Panc1 (cell line): ENCODE results near the gene NTM. TPM values are rescaled to one million over a fixed set of nuclear protein-coding genes. Genes with fewer than 3 reads are reported as not detected.

Experiments used
- ATAC-seq: fragments of 200-7000 bp; cut with Tn5 transposase; 2 replicates; pipeline ENCODE4 v1.9.1; 2020; ENCODE audit warnings: mild to moderate bottlenecking, moderate library complexity
- BruUV-seq: library from RNA; stranded (reverse); fragments of 400-500 nt; replicated peaks from 2 replicates; lab custom pipeline; 2021; lab: Mats Ljungman, UMichigan
- CTCF ChIA-PET: fragments of 300-600 bp; sonication (Branson Sonifier 250); formaldehyde crosslinking; loops from one replicate; lab custom pipeline; 2022; ENCODE audit warnings: antibody characterized with exemption; lab: Charles Lee
- POLR2A ChIA-PET: fragments of 300-600 bp; sonication (Branson Sonifier 250); formaldehyde crosslinking; loops from one replicate; lab custom pipeline; 2022; ENCODE audit warnings: antibody characterized with exemption; lab: Charles Lee
- DNase-seq: peaks from one replicate; pipeline ENCODE4 v3.0.0-alpha.2; 2010; ENCODE audit warnings: low read depth, low spot score
- H3K27ac ChIP-seq: 2 replicates; pipeline ENCODE4 v1.5.1; 2011; ENCODE audit warnings: mild to moderate bottlenecking, low read length, inconsistent platforms
- H3K27me3 ChIP-seq: fragments of 200-500 bp; sonication (Bioruptor generic); 2 replicates; pipeline ENCODE4 v1.6.0; 2014; ENCODE audit warnings: low read length, inconsistent platforms; ENCODE audit not compliant: control insufficient read depth, insufficient read depth
- H3K36me3 ChIP-seq: fragments of 200-500 bp; sonication (Bioruptor generic); 2 replicates; pipeline ENCODE4 v1.5.1; 2014; ENCODE audit warnings: inconsistent platforms, mild to moderate bottlenecking, low read length, moderate library complexity; ENCODE audit not compliant: control insufficient read depth, insufficient read depth
- H3K4me1 ChIP-seq: 2 replicates; pipeline ENCODE4 v1.5.1; 2011; ENCODE audit warnings: inconsistent platforms, mild to moderate bottlenecking, low read length, moderate library complexity; ENCODE audit not compliant: control insufficient read depth, insufficient read depth
- H3K4me3 ChIP-seq, 2 experiments: 2 replicates each; pipeline ENCODE4 v1.5.1; 2011 to 2012; ENCODE audit warnings: low read depth in 2 of 2, low read length in 2 of 2, mild to moderate bottlenecking in 2 of 2, inconsistent platforms in 1 of 2, moderate library complexity in 1 of 2
- H3K9me3 ChIP-seq: fragments of 200-500 bp; sonication (Bioruptor generic); 2 replicates; pipeline ENCODE4 v1.5.1; 2014; ENCODE audit warnings: low read depth, mild to moderate bottlenecking, inconsistent platforms, low read length, moderate library complexity; ENCODE audit not compliant: control insufficient read depth, insufficient read depth
- CTCF ChIP-seq: fragments of 450-650 bp; IDR thresholded peaks from 2 replicates; pipeline ENCODE4 v1.5.1; 2017; ENCODE audit warnings: mild to moderate bottlenecking
- POLR2AphosphoS5 ChIP-seq: IDR thresholded peaks from 2 replicates; pipeline ENCODE4 v1.6.1; 2012; ENCODE audit warnings: mild to moderate bottlenecking, low read depth, low read length, moderate library complexity
- REST ChIP-seq, 2 experiments: IDR thresholded peaks; 2 replicates each; pipeline ENCODE4 v1.6.1; 2011 to 2012; ENCODE audit warnings: low read depth in 2 of 2, control low read depth in 1 of 2, low read length in 1 of 2, mild to moderate bottlenecking in 1 of 2, moderate library complexity in 1 of 2; ENCODE audit not compliant: insufficient read depth in 1 of 2
- SIN3A ChIP-seq: IDR thresholded peaks from 2 replicates; pipeline ENCODE4 v1.6.1; 2012; ENCODE audit warnings: low read depth, mild to moderate bottlenecking, low read length, moderate library complexity, borderline replicate concordance; ENCODE audit not compliant: insufficient read depth
- TCF7L2 ChIP-seq: IDR thresholded peaks from 2 replicates; pipeline ENCODE4 v1.6.1; 2011; ENCODE audit warnings: mild to moderate bottlenecking, low read depth, low read length, inconsistent platforms
- in situ Hi-C: cut with HindIII; loops from 2 replicates; pipeline ENCODE4 v1.10.0; 2016; ENCODE audit warnings: low sequenced_read_pairs, low pct_unique_long_range_greater_than_20kb
- intact Hi-C: fragments of 100-400 bp; cut with micrococcal nuclease; formaldehyde crosslinking; loops from one replicate; pipeline ENCODE4 v1.10.0; 2022; ENCODE audit not compliant: unreplicated experiment
- total RNA-seq: library from RNA; stranded (reverse); gene quantifications from one replicate; pipeline ENCODE4 v1.2.1, GENCODE V29; 2021; ENCODE audit not compliant: unreplicated experiment

The NTM gene
- total RNA-seq, 1 experiment from 2014 or later, result 0.10 TPM

- no peaks in the 10 kb centered on the region for H3K36me3 ChIP-seq
- BruUV-seq, result no TSS peak
- H3K9me3 ChIP-seq, result no peaks in the 10 kb centered on the region
- DNase-seq (no peak), ATAC-seq (no peak)
- POLR2A ChIA-PET, result no interaction called here
- CTCF ChIA-PET, result no interaction called here
- intact Hi-C loops, result no loop called here
- no peaks in the 10 kb centered on the region for H3K27me3 ChIP-seq
- no peak for TF ChIP-seq REST (IDR thresholded peaks at IDR 0.05; ENCODE audit: insufficient read depth in 1 of 2, low read depth in 2 of 2, low read length in 1 of 2)
- no peak for TF ChIP-seq SIN3A
- TF ChIP-seq CTCF, result no peak
- no peak for TF ChIP-seq POLR2AphosphoS5
- TF ChIP-seq TCF7L2, result no peak
- no peak overlapping the region for H3K27ac ChIP-seq
- H3K4me1 ChIP-seq, result no peaks in the 10 kb centered on the region
- H3K4me3 ChIP-seq, result no peak overlapping the region
- in situ Hi-C loops, result no loop called here
Measured at GRCh38 chr11:132352497-132352896, 982.1 kb downstream of the NTM start.

- BruUV-seq, result no TSS peak
- ChIA-PET POLR2A (no interaction called here), CTCF (no interaction called here)
- ATAC-seq (no peak), DNase-seq (no peak)
- Histone ChIP-seq H3K27me3 (no peaks in the 10 kb centered on the region), H3K27ac (no peak overlapping the region), H3K4me3 (no peak overlapping the region), H3K9me3 (no peaks in the 10 kb centered on the region), H3K4me1 (no peaks in the 10 kb centered on the region), H3K36me3 (no peaks in the 10 kb centered on the region)
- intact Hi-C loops, result no loop called here
- no peak for TF ChIP-seq TCF7L2
- no peak for TF ChIP-seq REST (IDR thresholded peaks at IDR 0.05; ENCODE audit: insufficient read depth in 1 of 2, low read depth in 2 of 2, low read length in 1 of 2)
- TF ChIP-seq POLR2AphosphoS5, result no peak
- TF ChIP-seq SIN3A, result no peak
- TF ChIP-seq CTCF, result no peak
- in situ Hi-C loops, result no loop called here
Measured at GRCh38 chr11:132353255-132353654, 982.8 kb downstream of the NTM start.
